ENCODE data around the gene TBC1D8.

Gene TBC1D8

GRCh38 chr2:101162561-101163330 lies 11.6 kb upstream of the TBC1D8 start:
- DNase-seq (ENCODE audit: low read depth), result no peak

- no peak for DNase-seq (ENCODE audit: low read depth)
Observed at GRCh38 chr2:101161658-101162057, 10.5 kb upstream of the TBC1D8 start.

GRCh38 chr2:101160454-101160853 lies 9.3 kb upstream of the TBC1D8 start:
- no peak for DNase-seq (ENCODE audit: low read depth)

- DNase-seq (ENCODE audit: low read depth), result no peak
Observed at GRCh38 chr2:101159526-101159925, 8.3 kb upstream of the TBC1D8 start.

GRCh38 chr2:101157272-101157671 lies 6.1 kb upstream of the TBC1D8 start:
- DNase-seq (ENCODE audit: low read depth), result no peak

GRCh38 chr2:101153787-101154186 lies 2.6 kb upstream of the TBC1D8 start:
- no peak for DNase-seq (ENCODE audit: low read depth)

- no peak for DNase-seq (ENCODE audit: low read depth)
Observed at GRCh38 chr2:101153077-101153707, 2.0 kb upstream of the TBC1D8 start.

- DNase-seq (ENCODE audit: low read depth), result peak; percentile 17
Observed at GRCh38 chr2:101152272-101153076, 1.3 kb upstream of the TBC1D8 start.

GRCh38 chr2:101151859-101152271 lies 683 bp upstream of the TBC1D8 start:
- no peak for DNase-seq (ENCODE audit: low read depth)

GRCh38 chr2:101150306-101151145 lies 656 bp downstream of the TBC1D8 start:
- DNase-seq (ENCODE audit: low read depth), result no peak

GRCh38 chr2:101149241-101150192 lies 1.7 kb downstream of the TBC1D8 start:
- no peak for DNase-seq (ENCODE audit: low read depth)

- no peak for DNase-seq (ENCODE audit: low read depth)
Observed at GRCh38 chr2:101148777-101149176, 2.4 kb downstream of the TBC1D8 start.

- no peak for DNase-seq (ENCODE audit: low read depth)
Observed at GRCh38 chr2:101147971-101148370, 3.2 kb downstream of the TBC1D8 start.

- DNase-seq (ENCODE audit: low read depth), result no peak
Observed at GRCh38 chr2:101147062-101147461, 4.1 kb downstream of the TBC1D8 start.

GRCh38 chr2:101146535-101146934 lies 4.6 kb downstream of the TBC1D8 start:
- DNase-seq (ENCODE audit: low read depth), result no peak

- DNase-seq (ENCODE audit: low read depth), result no peak
Observed at GRCh38 chr2:101145406-101145805, 5.8 kb downstream of the TBC1D8 start.

GRCh38 chr2:101142163-101142562 lies 9.0 kb downstream of the TBC1D8 start:
- no peak for DNase-seq (ENCODE audit: low read depth)

- DNase-seq (ENCODE audit: low read depth), result no peak
Observed at GRCh38 chr2:101140978-101141655, 10.1 kb downstream of the TBC1D8 start.

- DNase-seq (ENCODE audit: low read depth), result no peak
Observed at GRCh38 chr2:101140237-101140636, 10.9 kb downstream of the TBC1D8 start.

- no peak for DNase-seq (ENCODE audit: low read depth)
Observed at GRCh38 chr2:101139495-101139894, 11.7 kb downstream of the TBC1D8 start.
